ENCODE measurements around the gene TBRG4. TPM values are rescaled to one million over a fixed set of nuclear protein-coding genes. Genes with fewer than 3 reads are reported as not detected.
A peak's percentile ranks its signal among the peaks of the same experiment; 100 is the strongest.

The TBRG4 gene
- total RNA-seq, 1 donor from 2014 or later: 74.4 TPM

DNA sequence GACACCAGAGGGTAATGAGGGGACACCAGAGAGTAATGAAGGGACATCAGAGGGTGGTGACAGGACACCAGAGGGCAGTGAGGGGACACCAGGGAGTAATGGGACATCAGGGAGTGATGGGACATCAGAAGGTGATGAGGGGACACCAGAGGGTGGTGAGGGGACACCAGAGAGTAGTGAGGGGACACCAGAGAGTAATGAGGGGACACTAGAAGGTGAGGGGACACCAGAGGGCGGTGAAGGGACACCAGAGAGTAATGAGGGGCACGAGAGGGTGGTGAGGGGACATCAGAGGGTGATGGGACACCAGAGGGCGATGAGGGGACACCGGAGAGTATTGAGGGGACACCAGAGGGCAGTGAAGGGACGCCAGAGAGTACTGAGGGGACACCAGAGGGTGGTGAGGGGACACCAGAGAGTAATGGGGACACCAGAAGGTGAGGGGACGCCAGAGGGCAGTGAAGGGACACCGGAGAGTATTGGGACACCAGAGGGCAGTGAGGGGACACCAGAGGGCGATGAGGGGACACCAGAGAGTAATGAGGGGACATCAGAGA, 33.3 kb downstream of the TBRG4 start:
- peak; percentile 2 for TF ChIP-seq CTCF (conservative IDR thresholded peaks at IDR 0.05; ENCODE audit: low read depth, low read length)
- DNase-seq (ENCODE audit: low read depth): no peak
- H3K4me3 ChIP-seq (ENCODE audit: low read depth, low read length): no peak overlapping the region

GRCh38 chr7:45077579-45077978, 33.9 kb downstream of the TBRG4 start:
- no peak for DNase-seq (ENCODE audit: low read depth)
- H3K4me3 ChIP-seq (ENCODE audit: low read depth, low read length): no peak overlapping the region
- TF ChIP-seq CTCF (conservative IDR thresholded peaks at IDR 0.05; ENCODE audit: low read depth, low read length): no peak

- H3K4me3 ChIP-seq (ENCODE audit: low read depth, low read length): no peak overlapping the region
- no peak for TF ChIP-seq CTCF (conservative IDR thresholded peaks at IDR 0.05; ENCODE audit: low read depth, low read length)
- no peak for DNase-seq (ENCODE audit: low read depth)
Measured at GRCh38 chr7:45076946-45077345, 34.6 kb downstream of the TBRG4 start.

- TF ChIP-seq CTCF (conservative IDR thresholded peaks at IDR 0.05; ENCODE audit: low read depth, low read length): no peak
- DNase-seq (ENCODE audit: low read depth): no peak
- H3K4me3 ChIP-seq (ENCODE audit: low read depth, low read length): no peak overlapping the region
Measured at GRCh38 chr7:45075871-45076796, 35.4 kb downstream of the TBRG4 start.

DNA sequence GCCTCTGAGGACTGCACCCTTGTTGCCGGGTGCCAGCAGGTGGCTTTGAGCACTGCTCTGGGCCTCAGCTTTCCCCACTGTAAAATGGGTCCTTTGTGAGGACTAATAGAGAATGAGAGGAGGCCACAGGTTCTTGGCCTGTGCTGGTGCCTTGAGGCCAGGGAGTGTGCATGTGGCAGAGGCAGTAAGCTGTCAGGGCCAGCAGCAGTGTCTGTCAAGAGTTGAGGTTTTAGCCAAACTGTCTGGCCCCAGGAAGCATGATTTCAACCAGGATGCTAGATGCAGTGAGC, 36.2 kb downstream of the TBRG4 start:
- TF ChIP-seq CTCF (conservative IDR thresholded peaks at IDR 0.05; ENCODE audit: low read depth, low read length): no peak
- DNase-seq (ENCODE audit: low read depth): no peak
- H3K4me3 ChIP-seq (ENCODE audit: low read depth, low read length): no peak overlapping the region

- TF ChIP-seq CTCF (conservative IDR thresholded peaks at IDR 0.05; ENCODE audit: low read depth, low read length): no peak
- DNase-seq (ENCODE audit: low read depth): no peak
- H3K4me3 ChIP-seq (ENCODE audit: low read depth, low read length): no peak overlapping the region
Measured at GRCh38 chr7:45074528-45075354, 36.8 kb downstream of the TBRG4 start.
